ENCODE results near the gene TBC1D17.

Gene TBC1D17

GRCh38 chr19:49856574-49857021, 20.9 kb upstream of the TBC1D17 start:
- Histone ChIP-seq H3K27me3 (ENCODE audit: low read length) (no peaks in the 10 kb centered on the region), H3K36me3 (ENCODE audit: low read length) (no peaks in the 10 kb centered on the region), H3K4me2 (ENCODE audit: low read depth, low read length, poor library complexity, severe bottlenecking) (no peak overlapping the region), H3F3A (ENCODE audit: insufficient read depth) (peaks cover 12% of the 10 kb centered on the region), H4K20me1 (ENCODE audit: low read depth, low read length) (0 out of 2 replicates have a peak, but pooled peaks cover 3% of the 10 kb centered on the region), H3K79me2 (ENCODE audit: insufficient read depth, low read length) (peaks cover 7% of the 10 kb centered on the region; the same call in 1 of the 2 replicates), H3K9ac (ENCODE audit: low read length) (no peak overlapping the region), H3K9me2 (replicated peaks; ENCODE audit: insufficient read depth, low read length) (no peaks in the 10 kb centered on the region), H3K4me3 (ENCODE audit: insufficient read depth, low read length, poor library complexity, severe bottlenecking) (no peak overlapping the region), H3K9me3 (ENCODE audit: insufficient read depth, low read length) (no peaks in the 10 kb centered on the region), H3K27ac (ENCODE audit: low read depth, low read length) (no peak overlapping the region), H2AFZ (ENCODE audit: low read depth, low read length, severe bottlenecking) (no peak overlapping the region)
- TF ChIP-seq EZH2phosphoT487 (conservative IDR thresholded peaks at IDR 0.05; ENCODE audit: low read length) (no peak), CTCF (IDR thresholded peaks at IDR 0.05; ENCODE audit: insufficient read depth, low read length, poor library complexity, severe bottlenecking) (no peak)

GRCh38 chr19:49857061-49857837, 20.3 kb upstream of the TBC1D17 start:
- H3K9ac ChIP-seq (ENCODE audit: low read length): no peak overlapping the region
- H2AFZ ChIP-seq (ENCODE audit: low read depth, low read length, severe bottlenecking): no peak overlapping the region
- H4K20me1 ChIP-seq (ENCODE audit: low read depth, low read length): 0 out of 2 replicates have a peak, but pooled peaks cover 3% of the 10 kb centered on the region
- no peak overlapping the region for H3K4me2 ChIP-seq (ENCODE audit: low read depth, low read length, poor library complexity, severe bottlenecking)
- peaks cover 9% of the 10 kb centered on the region for H3F3A ChIP-seq (ENCODE audit: insufficient read depth)
- no peak overlapping the region for H3K4me3 ChIP-seq (ENCODE audit: insufficient read depth, low read length, poor library complexity, severe bottlenecking)
- peaks cover 7% of the 10 kb centered on the region; the same call in 1 of the 2 replicates for H3K79me2 ChIP-seq (ENCODE audit: insufficient read depth, low read length)
- no peaks in the 10 kb centered on the region for H3K9me2 ChIP-seq (replicated peaks; ENCODE audit: insufficient read depth, low read length)
- H3K27ac ChIP-seq (ENCODE audit: low read depth, low read length): no peak overlapping the region
- no peaks in the 10 kb centered on the region for H3K9me3 ChIP-seq (ENCODE audit: insufficient read depth, low read length)
- no peaks in the 10 kb centered on the region for H3K27me3 ChIP-seq (ENCODE audit: low read length)
- H3K36me3 ChIP-seq (ENCODE audit: low read length): no peaks in the 10 kb centered on the region
- TF ChIP-seq CTCF (IDR thresholded peaks at IDR 0.05; ENCODE audit: insufficient read depth, low read length, poor library complexity, severe bottlenecking) (no peak), EZH2phosphoT487 (conservative IDR thresholded peaks at IDR 0.05; ENCODE audit: low read length) (no peak)

DNA sequence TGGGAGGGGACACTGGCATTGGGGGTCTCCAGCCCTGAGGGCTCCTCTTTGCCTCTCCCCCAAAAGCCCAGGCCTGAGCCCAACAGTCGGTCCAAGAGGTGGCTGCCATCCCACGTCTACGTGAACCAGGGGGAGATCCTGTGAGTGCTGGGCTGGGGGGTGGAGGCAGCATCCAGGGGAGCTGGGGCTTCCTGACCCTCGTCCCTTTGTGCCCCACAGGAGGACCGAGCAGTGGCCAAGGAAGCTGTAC, 19.7 kb upstream of the TBC1D17 start:
- Histone ChIP-seq H3K9me2 (replicated peaks; ENCODE audit: insufficient read depth, low read length) (no peaks in the 10 kb centered on the region), H3K36me3 (ENCODE audit: low read length) (no peaks in the 10 kb centered on the region), H3K27ac (ENCODE audit: low read depth, low read length) (no peak overlapping the region), H2AFZ (ENCODE audit: low read depth, low read length, severe bottlenecking) (no peak overlapping the region), H3K4me3 (ENCODE audit: insufficient read depth, low read length, poor library complexity, severe bottlenecking) (no peak overlapping the region), H3K4me2 (ENCODE audit: low read depth, low read length, poor library complexity, severe bottlenecking) (no peak overlapping the region), H3K27me3 (ENCODE audit: low read length) (no peaks in the 10 kb centered on the region), H3K9me3 (ENCODE audit: insufficient read depth, low read length) (no peaks in the 10 kb centered on the region), H4K20me1 (ENCODE audit: low read depth, low read length) (0 out of 2 replicates have a peak, but pooled peaks cover 3% of the 10 kb centered on the region), H3K79me2 (ENCODE audit: insufficient read depth, low read length) (peaks cover 7% of the 10 kb centered on the region; the same call in 1 of the 2 replicates), H3K9ac (ENCODE audit: low read length) (no peak overlapping the region), H3F3A (ENCODE audit: insufficient read depth) (peaks cover 4% of the 10 kb centered on the region; the same call in 1 of the 2 replicates)
- TF ChIP-seq EZH2phosphoT487 (conservative IDR thresholded peaks at IDR 0.05; ENCODE audit: low read length): no peak
- TF ChIP-seq CTCF (IDR thresholded peaks at IDR 0.05; ENCODE audit: insufficient read depth, low read length, poor library complexity, severe bottlenecking): no peak

Data from SU-DHL-6 (cell line).